Esophagus (tissue), 2 donors: ENCODE results near the gene MPHOSPH8. TPM values are rescaled to one million over a fixed set of nuclear protein-coding genes. Genes with fewer than 3 reads are reported as not detected.
"Not testable (repeated sequence)": the region's sequence is repeated elsewhere in the genome, so short reads cannot be mapped to it uniquely, and the experiment has no call there.

Experiments used
- H3K27ac ChIP-seq, 2 donors: one replicate each; pipeline ENCODE4 v1.5.1; 2013; ENCODE audit warnings: low read depth in 2 of 2, mild to moderate bottlenecking in 2 of 2, inconsistent platforms in 1 of 2, low read length in 1 of 2, moderate library complexity in 1 of 2
- H3K27me3 ChIP-seq, 2 donors: one replicate each; pipeline ENCODE4 v1.6.1; 2013; ENCODE audit warnings: low read length in 2 of 2, control low read depth in 1 of 2, mild to moderate bottlenecking in 1 of 2; ENCODE audit not compliant: insufficient read depth in 2 of 2, control insufficient read depth in 1 of 2
- H3K36me3 ChIP-seq, 2 donors: one replicate each; pipeline ENCODE4 v1.6.1; 2013; ENCODE audit warnings: low read length in 1 of 2; ENCODE audit not compliant: control insufficient read depth in 2 of 2, insufficient read depth in 2 of 2
- H3K4me1 ChIP-seq, 2 donors: one replicate each; pipeline ENCODE4 v1.6.1; 2013; ENCODE audit warnings: low read length in 1 of 2; ENCODE audit not compliant: control insufficient read depth in 2 of 2, insufficient read depth in 2 of 2
- H3K4me3 ChIP-seq, 2 donors: one replicate each; pipeline ENCODE4 v1.5.1; 2013; ENCODE audit warnings: low read length in 2 of 2, mild to moderate bottlenecking in 2 of 2, low read depth in 1 of 2, moderate library complexity in 1 of 2
- H3K9me3 ChIP-seq, 2 donors: one replicate each; pipeline ENCODE4 v1.6.1; 2013; ENCODE audit warnings: mild to moderate bottlenecking in 2 of 2, low read depth in 1 of 2, low read length in 1 of 2, moderate library complexity in 1 of 2; ENCODE audit not compliant: control insufficient read depth in 2 of 2, insufficient read depth in 1 of 2
- WGBS, 2 donors: extraction: QIAGEN DNeasy Blood & Tissue Kit; methylation state at CpG; one replicate each; pipeline ENCODE4 v1.1.7; 2013; 5-methylcytosine and 5-hydroxymethylcytosine counted together
- polyA plus RNA-seq, 2 donors: library from polyadenylated mRNA; stranded (reverse); fragments of 200-250 nt; gene quantifications; one replicate each; pipeline ENCODE4 v1.2.3, GENCODE V29; 2013
- donor health status: healthy with polysubstance abuse.
- donor health status: Bipolar disorder and iron deficiency.

The MPHOSPH8 gene
- polyA plus RNA-seq, 2 donors: 13.1 to 21.1 TPM

GRCh38 chr13:19700963-19701362, 67.5 kb downstream of the MPHOSPH8 start:
- H3K27ac ChIP-seq, H3K27me3 ChIP-seq, H3K9me3 ChIP-seq, H3K36me3 ChIP-seq, H3K4me3 ChIP-seq, H3K4me1 ChIP-seq: not testable (repeated sequence)
- WGBS, 2 donors: 89 to 91% methylated on average over 3 of the region's 5 CpGs

- not testable (repeated sequence) for H3K4me1 ChIP-seq, H3K36me3 ChIP-seq, H3K9me3 ChIP-seq, H3K27me3 ChIP-seq, H3K27ac ChIP-seq, H3K4me3 ChIP-seq
These were observed 68.2 kb downstream of the MPHOSPH8 start for GRCh38 chr13:19701619-19702018.

- 84% methylated on average over 6 of the region's 6 CpGs for WGBS, 2 donors
- H3K4me3 ChIP-seq, H3K9me3 ChIP-seq, H3K36me3 ChIP-seq, H3K27me3 ChIP-seq, H3K27ac ChIP-seq, H3K4me1 ChIP-seq: not testable (repeated sequence)
These were observed 70.8 kb downstream of the MPHOSPH8 start for GRCh38 chr13:19704256-19704655.

GRCh38 chr13:19709039-19709438, 75.6 kb downstream of the MPHOSPH8 start:
- H3K36me3 ChIP-seq, H3K4me3 ChIP-seq, H3K27ac ChIP-seq, H3K4me1 ChIP-seq, H3K9me3 ChIP-seq, H3K27me3 ChIP-seq: not testable (repeated sequence)
- WGBS, 2 donors: 84 to 94% methylated on average over 1 of the region's 1 CpG

- not testable (repeated sequence) for H3K4me1 ChIP-seq, H3K36me3 ChIP-seq, H3K27ac ChIP-seq, H3K4me3 ChIP-seq, H3K27me3 ChIP-seq, H3K9me3 ChIP-seq
These were observed 76.3 kb downstream of the MPHOSPH8 start for GRCh38 chr13:19709782-19710181.

GRCh38 chr13:19713186-19713965, 79.9 kb downstream of the MPHOSPH8 start:
- WGBS, 2 donors: 73 to 74% methylated on average over 10 of the region's 10 CpGs
- H3K4me3 ChIP-seq: no peak overlapping the region
- H3K4me1 ChIP-seq: no peaks in the 10 kb centered on the region
- H3K9me3 ChIP-seq: no peaks in the 10 kb centered on the region
- no peak overlapping the region for H3K27ac ChIP-seq
- H3K36me3 ChIP-seq: no peaks in the 10 kb centered on the region
- no peaks in the 10 kb centered on the region for H3K27me3 ChIP-seq

GRCh38 chr13:19720039-19720438, 86.6 kb downstream of the MPHOSPH8 start:
- Histone ChIP-seq H3K27me3 (no peaks in the 10 kb centered on the region), H3K27ac (no peak overlapping the region), H3K36me3 (no peaks in the 10 kb centered on the region), H3K4me3 (no peak overlapping the region), H3K4me1 (no peaks in the 10 kb centered on the region), H3K9me3 (no peaks in the 10 kb centered on the region)
- 68 to 89% methylated on average over 2 of the region's 2 CpGs for WGBS, 2 donors

Other genes with a start within 250 kb of the MPHOSPH8 start
- gene TPTE2, start 72.1 kb upstream of the MPHOSPH8 start, polyA plus RNA-seq: not detected
- 10 to 100 TPM; 19.6 to 26.0 TPM for gene PSPC1, start 149.3 kb downstream of the MPHOSPH8 start, polyA plus RNA-seq
- 1 to 10 TPM; 7.8 to 8.6 TPM for gene ZMYM5, start 230.0 kb downstream of the MPHOSPH8 start, polyA plus RNA-seq